ENCODE results near the gene FAT2. TPM values are rescaled to one million over a fixed set of nuclear protein-coding genes. Genes with fewer than 3 reads are reported as not detected.

FAT2 gene, protein sequence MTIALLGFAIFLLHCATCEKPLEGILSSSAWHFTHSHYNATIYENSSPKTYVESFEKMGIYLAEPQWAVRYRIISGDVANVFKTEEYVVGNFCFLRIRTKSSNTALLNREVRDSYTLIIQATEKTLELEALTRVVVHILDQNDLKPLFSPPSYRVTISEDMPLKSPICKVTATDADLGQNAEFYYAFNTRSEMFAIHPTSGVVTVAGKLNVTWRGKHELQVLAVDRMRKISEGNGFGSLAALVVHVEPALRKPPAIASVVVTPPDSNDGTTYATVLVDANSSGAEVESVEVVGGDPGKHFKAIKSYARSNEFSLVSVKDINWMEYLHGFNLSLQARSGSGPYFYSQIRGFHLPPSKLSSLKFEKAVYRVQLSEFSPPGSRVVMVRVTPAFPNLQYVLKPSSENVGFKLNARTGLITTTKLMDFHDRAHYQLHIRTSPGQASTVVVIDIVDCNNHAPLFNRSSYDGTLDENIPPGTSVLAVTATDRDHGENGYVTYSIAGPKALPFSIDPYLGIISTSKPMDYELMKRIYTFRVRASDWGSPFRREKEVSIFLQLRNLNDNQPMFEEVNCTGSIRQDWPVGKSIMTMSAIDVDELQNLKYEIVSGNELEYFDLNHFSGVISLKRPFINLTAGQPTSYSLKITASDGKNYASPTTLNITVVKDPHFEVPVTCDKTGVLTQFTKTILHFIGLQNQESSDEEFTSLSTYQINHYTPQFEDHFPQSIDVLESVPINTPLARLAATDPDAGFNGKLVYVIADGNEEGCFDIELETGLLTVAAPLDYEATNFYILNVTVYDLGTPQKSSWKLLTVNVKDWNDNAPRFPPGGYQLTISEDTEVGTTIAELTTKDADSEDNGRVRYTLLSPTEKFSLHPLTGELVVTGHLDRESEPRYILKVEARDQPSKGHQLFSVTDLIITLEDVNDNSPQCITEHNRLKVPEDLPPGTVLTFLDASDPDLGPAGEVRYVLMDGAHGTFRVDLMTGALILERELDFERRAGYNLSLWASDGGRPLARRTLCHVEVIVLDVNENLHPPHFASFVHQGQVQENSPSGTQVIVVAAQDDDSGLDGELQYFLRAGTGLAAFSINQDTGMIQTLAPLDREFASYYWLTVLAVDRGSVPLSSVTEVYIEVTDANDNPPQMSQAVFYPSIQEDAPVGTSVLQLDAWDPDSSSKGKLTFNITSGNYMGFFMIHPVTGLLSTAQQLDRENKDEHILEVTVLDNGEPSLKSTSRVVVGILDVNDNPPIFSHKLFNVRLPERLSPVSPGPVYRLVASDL (N-terminal part only)
- total RNA-seq, result 1 to 10 TPM in 1 of 4 donors, under 1 TPM in 1, not detected in 2; 0.12 to 9.1 TPM

DNA sequence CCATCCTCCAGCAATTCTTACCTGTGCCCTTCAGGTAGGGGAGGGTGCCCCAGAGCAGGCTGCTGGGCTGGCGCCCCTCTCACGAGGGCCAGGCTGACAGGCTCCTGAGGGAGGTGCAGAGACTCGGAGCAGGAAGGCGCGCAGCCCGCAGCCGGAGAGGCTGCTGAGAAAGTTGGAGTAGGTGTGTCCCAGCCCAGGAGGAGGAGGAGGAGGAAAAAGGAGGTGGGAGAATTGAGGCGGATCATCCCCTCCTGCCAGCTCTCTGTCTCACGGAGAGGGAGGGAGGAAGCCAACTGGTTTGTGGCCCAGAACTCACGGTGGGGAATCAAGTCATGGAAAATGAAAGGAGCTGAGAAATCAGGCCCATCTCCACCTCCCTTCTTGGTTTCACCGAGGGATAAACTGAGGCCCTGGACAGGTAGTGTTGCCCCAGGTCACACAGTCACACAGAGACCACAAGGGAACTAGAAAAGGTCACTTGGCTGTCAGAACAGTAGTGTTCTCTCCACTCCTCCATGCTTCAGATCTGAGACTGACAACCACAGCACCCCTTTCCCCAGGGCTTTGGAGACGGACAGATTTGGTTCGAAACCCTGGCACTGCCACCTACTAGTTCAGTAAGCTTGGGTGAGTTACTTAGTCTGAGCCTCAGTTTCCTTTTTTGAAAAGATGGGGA, at the start of gene FAT2:
FAT2 (minus strand) TSS at position 188 of the 676 bp plus-strand sequence. CDS start 22,400 bp downstream, outside the sequence.
- H3K36me3 ChIP-seq, result no peaks in the 10 kb centered on the region
- TF ChIP-seq, protein P1, sequence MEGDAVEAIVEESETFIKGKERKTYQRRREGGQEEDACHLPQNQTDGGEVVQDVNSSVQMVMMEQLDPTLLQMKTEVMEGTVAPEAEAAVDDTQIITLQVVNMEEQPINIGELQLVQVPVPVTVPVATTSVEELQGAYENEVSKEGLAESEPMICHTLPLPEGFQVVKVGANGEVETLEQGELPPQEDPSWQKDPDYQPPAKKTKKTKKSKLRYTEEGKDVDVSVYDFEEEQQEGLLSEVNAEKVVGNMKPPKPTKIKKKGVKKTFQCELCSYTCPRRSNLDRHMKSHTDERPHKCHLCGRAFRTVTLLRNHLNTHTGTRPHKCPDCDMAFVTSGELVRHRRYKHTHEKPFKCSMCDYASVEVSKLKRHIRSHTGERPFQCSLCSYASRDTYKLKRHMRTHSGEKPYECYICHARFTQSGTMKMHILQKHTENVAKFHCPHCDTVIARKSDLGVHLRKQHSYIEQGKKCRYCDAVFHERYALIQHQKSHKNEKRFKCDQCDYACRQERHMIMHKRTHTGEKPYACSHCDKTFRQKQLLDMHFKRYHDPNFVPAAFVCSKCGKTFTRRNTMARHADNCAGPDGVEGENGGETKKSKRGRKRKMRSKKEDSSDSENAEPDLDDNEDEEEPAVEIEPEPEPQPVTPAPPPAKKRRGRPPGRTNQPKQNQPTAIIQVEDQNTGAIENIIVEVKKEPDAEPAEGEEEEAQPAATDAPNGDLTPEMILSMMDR (IDR thresholded peaks at IDR 0.05), result no peak
- no peak for TF ChIP-seq POLR2A (IDR thresholded peaks at IDR 0.05)
- no peak within 1 kb of the TSS for H3K4me3 ChIP-seq
- no peak for DNase-seq
- intact Hi-C loops (cut with DNase I; ENCODE audit: low total_unique reads), result no loop called here
- H3K27ac ChIP-seq, result no peak within 1 kb of the TSS
- no peaks in the 10 kb centered on the region for H3K9me3 ChIP-seq
- H3K27me3 ChIP-seq, result no peaks in the 10 kb centered on the region
- H3K4me1 ChIP-seq, result no peaks in the 10 kb centered on the region

DNA sequence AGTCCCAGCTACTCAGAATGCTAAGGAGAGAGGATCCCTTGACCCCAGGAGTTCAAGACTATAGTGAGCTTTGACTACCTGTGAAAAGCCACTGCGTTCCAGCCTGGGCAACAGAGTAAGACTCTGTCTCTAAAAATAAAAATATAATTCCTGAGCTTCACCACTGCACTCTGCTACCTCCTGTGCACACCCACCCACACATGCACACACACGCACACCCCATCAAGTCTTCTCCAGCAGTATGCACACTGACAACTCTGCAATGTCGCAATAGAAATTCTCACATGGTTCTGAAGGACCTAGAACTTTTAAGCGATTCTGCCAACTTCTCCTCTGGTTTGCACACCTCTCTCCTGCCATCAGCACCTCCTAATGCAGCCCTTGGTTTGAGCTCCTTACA, 47.5 kb upstream of the FAT2 start:
- H3K9me3 ChIP-seq, result no peaks in the 10 kb centered on the region
- no peak for DNase-seq
- no peaks in the 10 kb centered on the region for H3K27me3 ChIP-seq
- intact Hi-C loops (cut with DNase I; ENCODE audit: low total_unique reads), result no loop called here
- H3K27ac ChIP-seq, result no peak overlapping the region
- no peak for TF ChIP-seq POLR2A (IDR thresholded peaks at IDR 0.05)
- TF ChIP-seq, protein P1 (IDR thresholded peaks at IDR 0.05), result no peak
- H3K36me3 ChIP-seq, result no peaks in the 10 kb centered on the region
- H3K4me1 ChIP-seq, result no peaks in the 10 kb centered on the region
- no peak overlapping the region for H3K4me3 ChIP-seq

DNA sequence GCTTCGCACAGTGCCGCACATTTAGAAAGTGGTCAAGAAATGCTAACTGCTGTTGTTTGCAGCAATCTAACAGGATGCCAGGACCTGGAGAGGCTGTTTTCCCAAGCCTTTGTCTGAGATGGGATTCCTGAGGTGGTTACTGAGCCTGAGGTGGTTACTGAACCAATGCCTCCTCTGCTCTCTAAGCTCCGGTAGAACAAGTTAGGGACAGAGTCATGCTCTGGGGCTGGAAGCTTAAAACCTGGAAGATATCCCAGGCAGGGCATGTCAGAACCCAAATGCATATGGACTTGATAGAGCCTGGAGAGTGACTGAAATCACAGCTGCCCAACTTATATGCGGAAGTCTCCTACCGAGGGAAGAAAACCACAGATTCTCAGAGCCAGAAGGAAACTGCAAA, 46.5 kb upstream of the FAT2 start:
- Histone ChIP-seq H3K4me3 (no peak overlapping the region), H3K36me3 (no peaks in the 10 kb centered on the region), H3K9me3 (no peaks in the 10 kb centered on the region), H3K4me1 (no peaks in the 10 kb centered on the region), H3K27me3 (no peaks in the 10 kb centered on the region), H3K27ac (no peak overlapping the region)
- no peak for DNase-seq
- TF ChIP-seq, protein P1 (IDR thresholded peaks at IDR 0.05), result no peak
- TF ChIP-seq POLR2A (IDR thresholded peaks at IDR 0.05), result no peak
- intact Hi-C loops (cut with DNase I; ENCODE audit: low total_unique reads), result no loop called here

DNA sequence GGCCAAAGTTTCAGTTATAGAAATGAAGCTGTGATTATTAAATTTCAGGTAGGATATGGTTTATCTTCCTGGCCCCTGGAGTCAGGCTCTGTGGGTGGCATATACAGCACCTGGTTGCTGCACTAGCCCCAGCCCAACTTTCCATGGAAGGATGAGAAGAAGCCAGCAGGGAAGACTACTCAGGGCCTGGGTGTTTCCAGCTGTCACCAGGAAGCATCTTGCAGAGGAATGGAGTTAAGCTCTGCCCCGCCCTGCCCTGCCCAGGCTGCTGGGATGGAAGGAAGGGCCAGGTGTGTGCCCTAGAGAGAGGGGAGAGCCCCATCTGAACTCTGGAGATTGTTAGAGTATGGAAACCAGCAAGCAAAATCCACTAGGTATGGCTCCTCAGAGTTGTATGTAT, 42.8 kb upstream of the FAT2 start:
- Histone ChIP-seq H3K36me3 (no peaks in the 10 kb centered on the region), H3K4me1 (no peaks in the 10 kb centered on the region), H3K9me3 (no peaks in the 10 kb centered on the region), H3K27me3 (no peaks in the 10 kb centered on the region), H3K27ac (no peak overlapping the region), H3K4me3 (no peak overlapping the region)
- no peak for TF ChIP-seq POLR2A (IDR thresholded peaks at IDR 0.05)
- TF ChIP-seq, protein P1 (IDR thresholded peaks at IDR 0.05), result no peak
- intact Hi-C loops (cut with DNase I; ENCODE audit: low total_unique reads), result no loop called here
- DNase-seq, result no peak

All from uterus (tissue), 4 donors.